SK-N-SH (cell line): ENCODE measurements around the gene SIGLEC15. TPM values are rescaled to one million over a fixed set of nuclear protein-coding genes. Genes with fewer than 3 reads are reported as not detected.

Experiments used
- CTCF ChIA-PET: fragments of 300-600, 350-600 bp; formaldehyde crosslinking; extraction: SDS; loops from one replicate; lab custom pipeline; 2021; lab: Yijun Ruan, JAX
- POLR2A ChIA-PET: fragments of 350-600 bp; sonication (Branson Sonifier 250); formaldehyde crosslinking; extraction: SDS; loops from one replicate; lab custom pipeline; 2020; ENCODE audit warnings: antibody characterized with exemption, inconsistent platforms; lab: Yijun Ruan, JAX
- DNase-seq: peaks from one replicate; pipeline ENCODE4 v3.0.0; 2012
- H2AFZ ChIP-seq: fragments of 200-600 bp; sonication (generic); 2 replicates; pipeline ENCODE4 v1.8.1; 2016; ENCODE audit warnings: antibody characterized with exemption, mild to moderate bottlenecking, low read depth
- H3F3A ChIP-seq: fragments of 200-600 bp; sonication (generic); replicated peaks from 2 replicates; pipeline ENCODE3; 2016; ENCODE audit warnings: antibody characterized with exemption, mild to moderate bottlenecking; ENCODE audit not compliant: insufficient read depth
- H3K27ac ChIP-seq, 2 experiments: fragments of 200-500 bp in 1 of 2; fragments of 200-600 bp in 1 of 2; sonication (Bioruptor generic) in 1 of 2; sonication (generic), shearing (Covaris generic) in 1 of 2; 2 replicates each; pipeline versions ENCODE4 v1.5.1 to v1.6.1; 2014 to 2016; ENCODE audit warnings: low read depth in 2 of 2, inconsistent platforms in 1 of 2, low read length in 1 of 2, mild to moderate bottlenecking in 1 of 2, mixed read lengths in 1 of 2
- H3K27me3 ChIP-seq: fragments of 200-600 bp; sonication (generic), shearing (Covaris generic); 2 replicates; pipeline ENCODE4 v1.6.1; 2016; ENCODE audit warnings: mixed run types; ENCODE audit not compliant: insufficient read depth
- H3K36me3 ChIP-seq, 2 experiments: fragments of 200-500 bp in 1 of 2; fragments of 200-600 bp in 1 of 2; sonication (Bioruptor generic) in 1 of 2; sonication (generic) in 1 of 2; replicated peaks in 1 of 2; 2 replicates each; pipeline versions ENCODE3 to v1.5.1; 2014 to 2016; ENCODE audit warnings: low read length in 1 of 2, mild to moderate bottlenecking in 1 of 2; ENCODE audit not compliant: insufficient read depth in 2 of 2, control insufficient read depth in 1 of 2
- H3K4me1 ChIP-seq, 2 experiments: fragments of 200-500 bp in 1 of 2; fragments of 200-600 bp in 1 of 2; sonication (Bioruptor generic) in 1 of 2; sonication (generic), shearing (Covaris generic) in 1 of 2; 2 replicates each; pipeline versions ENCODE4 v1.5.1 to v1.6.1; 2014 to 2016; ENCODE audit warnings: low read depth in 1 of 2, low read length in 1 of 2, mixed run types in 1 of 2; ENCODE audit not compliant: insufficient read depth in 2 of 2, control insufficient read depth in 1 of 2
- H3K4me2 ChIP-seq: fragments of 200-600 bp; sonication (generic), shearing (Covaris generic); 2 replicates; pipeline ENCODE4 v1.6.1; 2017; ENCODE audit warnings: mixed run types
- H3K4me3 ChIP-seq, 2 experiments: fragments of 200-500 bp in 1 of 2; fragments of 200-600 bp in 1 of 2; sonication (Bioruptor generic) in 1 of 2; sonication (generic), shearing (Covaris generic) in 1 of 2; 2 replicates each; pipeline versions ENCODE4 v1.5.1 to v1.8.1; 2014 to 2016; ENCODE audit warnings: low read depth in 2 of 2, inconsistent platforms in 1 of 2, low read length in 1 of 2, mild to moderate bottlenecking in 1 of 2, mixed read lengths in 1 of 2, moderate library complexity in 1 of 2
- H3K79me2 ChIP-seq: fragments of 200-600 bp; sonication (generic); 2 replicates; pipeline ENCODE4 v1.8.1; 2017; ENCODE audit warnings: mild to moderate bottlenecking; ENCODE audit not compliant: insufficient read depth
- H3K9ac ChIP-seq: fragments of 200-600 bp; sonication (generic); 2 replicates; pipeline ENCODE4 v1.6.1; 2017; ENCODE audit warnings: mixed run types
- H3K9me2 ChIP-seq: fragments of 200-600 bp; sonication (generic); 2 replicates; pipeline ENCODE4 v1.6.1; 2017; ENCODE audit warnings: mixed run types
- H3K9me3 ChIP-seq: fragments of 200-600 bp; sonication (generic); 2 replicates; pipeline ENCODE4 v1.6.1; 2017; ENCODE audit warnings: mixed run types, mild to moderate bottlenecking, moderate library complexity
- H4K20me1 ChIP-seq: fragments of 200-600 bp; sonication (generic); 2 replicates; pipeline ENCODE4 v1.6.1; 2017; ENCODE audit warnings: mild to moderate bottlenecking, mixed run types; ENCODE audit not compliant: insufficient read depth
- ELF1 ChIP-seq: IDR thresholded peaks from 2 replicates; pipeline ENCODE4 v1.4.0; 2012
- EZH2phosphoT487 ChIP-seq: fragments of 200-600 bp; sonication (generic); IDR thresholded peaks from 2 replicates; pipeline ENCODE4 v1.6.1; 2017; ENCODE audit warnings: low read depth, mixed run types, mild to moderate bottlenecking, antibody characterized with exemption, moderate library complexity, borderline replicate concordance
- JUND ChIP-seq: IDR thresholded peaks from 2 replicates; pipeline ENCODE4 v1.4.0; 2012
- MXI1 ChIP-seq: IDR thresholded peaks from 2 replicates; pipeline ENCODE4 v1.6.1; 2012; ENCODE audit warnings: mild to moderate bottlenecking, low read depth, low read length, improper control_type of control experiment
- NRF1 ChIP-seq: IDR thresholded peaks from 2 replicates; pipeline ENCODE4 v1.6.1; 2012; ENCODE audit warnings: low read depth, mild to moderate bottlenecking, low read length
- POLR2AphosphoS5 ChIP-seq: IDR thresholded peaks from 2 replicates; pipeline ENCODE4 v1.6.1; 2012; ENCODE audit warnings: low read depth, low read length
- SMC3 ChIP-seq: IDR thresholded peaks from 2 replicates; pipeline ENCODE4 v1.6.1; 2012; ENCODE audit warnings: low read depth, low read length, improper control_type of control experiment
- TAF1 ChIP-seq: IDR thresholded peaks from 2 replicates; pipeline ENCODE4 v1.6.1; 2012; ENCODE audit warnings: low read depth, mild to moderate bottlenecking, low read length, moderate library complexity, borderline replicate concordance
- WGBS: methylation state at CpG from one replicate; pipeline ENCODE4 v1.1.6; 2017; ENCODE audit warnings: low lambda C conversion rate; 5-methylcytosine and 5-hydroxymethylcytosine counted together
- polyA plus RNA-seq, 3 experiments: library from polyadenylated mRNA; depleted of rRNA; stranded (reverse); fragments of >200 nt; gene quantifications; 2 replicates each; pipeline ENCODE4 v1.2.3, GENCODE V29; 2012
- TF ChIP-seq, protein P1 (sequence below): IDR thresholded peaks from 2 replicates; pipeline ENCODE4 v1.4.0; 2012; ENCODE audit warnings: low read depth, borderline replicate concordance
- TF ChIP-seq, protein P2 (sequence below): IDR thresholded peaks from 2 replicates; pipeline ENCODE4 v1.4.0; 2012; ENCODE audit warnings: low read depth, borderline replicate concordance
- TF ChIP-seq, protein P3 (sequence below): fragments of 150-350 bp; IDR thresholded peaks from 2 replicates; pipeline ENCODE4 v1.6.1; 2017; ENCODE audit warnings: antibody characterized with exemption, low read length, low read depth, borderline replicate concordance
- TF ChIP-seq, protein P4 (sequence below): IDR thresholded peaks from 2 replicates; pipeline ENCODE4 v1.4.0; 2012; ENCODE audit warnings: low read depth
- TF ChIP-seq, protein P5 (sequence below): fragments of 150-350 bp; IDR thresholded peaks from 2 replicates; pipeline ENCODE4 v1.6.1; 2016; ENCODE audit warnings: mild to moderate bottlenecking, low read depth, low read length

SIGLEC15 gene
- polyA plus RNA-seq, 1 of the 3 experiments (the other 2 are of a cell fraction) = 0.10 TPM

DNA sequence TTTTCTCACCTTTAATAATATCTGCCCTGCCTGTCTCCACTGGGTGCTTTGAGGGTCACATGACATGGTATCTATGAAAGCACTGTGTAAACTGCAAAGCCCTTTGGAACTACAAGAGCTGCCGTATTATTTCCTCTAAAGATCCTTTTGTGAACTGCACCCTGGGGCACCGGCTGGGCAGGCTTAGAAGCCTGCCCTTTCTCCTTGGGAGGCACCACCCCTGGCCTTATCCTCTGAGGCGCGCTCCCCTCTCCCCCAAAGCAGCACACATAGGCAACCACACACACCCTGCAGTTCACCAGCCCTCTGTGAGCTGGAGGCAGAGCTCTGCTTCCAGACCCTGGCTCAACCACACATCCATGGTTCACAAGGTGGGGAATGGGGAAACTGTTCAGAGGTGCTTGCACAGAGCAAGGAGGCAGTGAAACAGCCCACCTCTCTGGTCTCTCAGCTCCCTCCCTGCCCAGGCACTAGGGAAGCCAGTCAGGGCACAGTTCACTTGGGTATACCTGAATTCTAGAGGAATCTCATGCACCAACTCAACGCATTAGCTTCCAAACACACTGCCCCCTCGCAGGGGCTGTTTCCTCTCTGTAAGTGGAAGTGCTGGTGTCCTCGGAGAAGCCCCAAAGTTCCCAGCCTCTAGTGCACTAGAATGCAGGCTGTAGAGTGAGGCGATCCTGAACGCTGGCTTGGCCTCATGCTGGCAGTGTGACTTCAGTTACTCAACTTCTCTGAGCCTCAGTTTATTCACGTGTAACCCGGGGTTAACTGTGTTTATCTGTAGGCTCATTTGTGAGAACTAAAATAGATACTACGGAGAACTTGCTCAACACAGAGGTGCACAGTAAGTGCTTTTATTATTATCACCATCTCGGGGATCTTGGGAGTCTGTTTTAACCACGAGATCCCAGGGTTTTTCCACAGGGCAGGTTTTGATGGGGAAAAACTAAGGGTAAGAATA is 11.0 kb downstream of the SIGLEC15 start:
- ChIA-PET CTCF (interaction anchor here (0.8 to 3.7 kb wide), 2 partner anchors 113 to 172 kb away, joined by 3 to 29 read pairs; partner anchors contain the start of gene SLC14A1), POLR2A (no interaction called here)
- Histone ChIP-seq H3K4me1 (peaks cover 15 to 18% of the 10 kb centered on the region in 2 experiments; a peak in 2 of 4 replicates), H3K4me2 (no peak overlapping the region), H3K79me2 (no peaks in the 10 kb centered on the region), H3K9ac (no peak overlapping the region), H3K9me3 (no peaks in the 10 kb centered on the region), H3K9me2 (no peaks in the 10 kb centered on the region), H2AFZ (no peak overlapping the region), H4K20me1 (no peaks in the 10 kb centered on the region), H3K27me3 (no peaks in the 10 kb centered on the region), H3K4me3 (no peak overlapping the region), H3F3A (no peaks in the 10 kb centered on the region), H3K27ac (no peak overlapping the region), H3K36me3 (no peaks in the 10 kb centered on the region)
- no peak for DNase-seq
- WGBS = 85% methylated on average over 14 of the region's 14 CpGs
- no peak for TF ChIP-seq EZH2phosphoT487
- TF ChIP-seq, protein P1, sequence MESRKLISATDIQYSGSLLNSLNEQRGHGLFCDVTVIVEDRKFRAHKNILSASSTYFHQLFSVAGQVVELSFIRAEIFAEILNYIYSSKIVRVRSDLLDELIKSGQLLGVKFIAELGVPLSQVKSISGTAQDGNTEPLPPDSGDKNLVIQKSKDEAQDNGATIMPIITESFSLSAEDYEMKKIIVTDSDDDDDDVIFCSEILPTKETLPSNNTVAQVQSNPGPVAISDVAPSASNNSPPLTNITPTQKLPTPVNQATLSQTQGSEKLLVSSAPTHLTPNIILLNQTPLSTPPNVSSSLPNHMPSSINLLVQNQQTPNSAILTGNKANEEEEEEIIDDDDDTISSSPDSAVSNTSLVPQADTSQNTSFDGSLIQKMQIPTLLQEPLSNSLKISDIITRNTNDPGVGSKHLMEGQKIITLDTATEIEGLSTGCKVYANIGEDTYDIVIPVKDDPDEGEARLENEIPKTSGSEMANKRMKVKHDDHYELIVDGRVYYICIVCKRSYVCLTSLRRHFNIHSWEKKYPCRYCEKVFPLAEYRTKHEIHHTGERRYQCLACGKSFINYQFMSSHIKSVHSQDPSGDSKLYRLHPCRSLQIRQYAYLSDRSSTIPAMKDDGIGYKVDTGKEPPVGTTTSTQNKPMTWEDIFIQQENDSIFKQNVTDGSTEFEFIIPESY = no peak
- no peak for TF ChIP-seq MXI1
- no peak for TF ChIP-seq JUND
- TF ChIP-seq SMC3 = no peak
- TF ChIP-seq, protein P2, sequence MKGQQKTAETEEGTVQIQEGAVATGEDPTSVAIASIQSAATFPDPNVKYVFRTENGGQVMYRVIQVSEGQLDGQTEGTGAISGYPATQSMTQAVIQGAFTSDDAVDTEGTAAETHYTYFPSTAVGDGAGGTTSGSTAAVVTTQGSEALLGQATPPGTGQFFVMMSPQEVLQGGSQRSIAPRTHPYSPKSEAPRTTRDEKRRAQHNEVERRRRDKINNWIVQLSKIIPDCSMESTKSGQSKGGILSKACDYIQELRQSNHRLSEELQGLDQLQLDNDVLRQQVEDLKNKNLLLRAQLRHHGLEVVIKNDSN = no peak
- no peak for TF ChIP-seq POLR2AphosphoS5
- TF ChIP-seq, protein P3, sequence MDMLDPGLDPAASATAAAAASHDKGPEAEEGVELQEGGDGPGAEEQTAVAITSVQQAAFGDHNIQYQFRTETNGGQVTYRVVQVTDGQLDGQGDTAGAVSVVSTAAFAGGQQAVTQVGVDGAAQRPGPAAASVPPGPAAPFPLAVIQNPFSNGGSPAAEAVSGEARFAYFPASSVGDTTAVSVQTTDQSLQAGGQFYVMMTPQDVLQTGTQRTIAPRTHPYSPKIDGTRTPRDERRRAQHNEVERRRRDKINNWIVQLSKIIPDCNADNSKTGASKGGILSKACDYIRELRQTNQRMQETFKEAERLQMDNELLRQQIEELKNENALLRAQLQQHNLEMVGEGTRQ = no peak
- TF ChIP-seq, protein P4, sequence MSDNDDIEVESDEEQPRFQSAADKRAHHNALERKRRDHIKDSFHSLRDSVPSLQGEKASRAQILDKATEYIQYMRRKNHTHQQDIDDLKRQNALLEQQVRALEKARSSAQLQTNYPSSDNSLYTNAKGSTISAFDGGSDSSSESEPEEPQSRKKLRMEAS = no peak
- no peak for TF ChIP-seq TAF1
- no peak for TF ChIP-seq NRF1
- TF ChIP-seq ELF1 = no peak
- TF ChIP-seq, protein P5, sequence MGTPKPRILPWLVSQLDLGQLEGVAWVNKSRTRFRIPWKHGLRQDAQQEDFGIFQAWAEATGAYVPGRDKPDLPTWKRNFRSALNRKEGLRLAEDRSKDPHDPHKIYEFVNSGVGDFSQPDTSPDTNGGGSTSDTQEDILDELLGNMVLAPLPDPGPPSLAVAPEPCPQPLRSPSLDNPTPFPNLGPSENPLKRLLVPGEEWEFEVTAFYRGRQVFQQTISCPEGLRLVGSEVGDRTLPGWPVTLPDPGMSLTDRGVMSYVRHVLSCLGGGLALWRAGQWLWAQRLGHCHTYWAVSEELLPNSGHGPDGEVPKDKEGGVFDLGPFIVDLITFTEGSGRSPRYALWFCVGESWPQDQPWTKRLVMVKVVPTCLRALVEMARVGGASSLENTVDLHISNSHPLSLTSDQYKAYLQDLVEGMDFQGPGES = no peak
